CD14-positive monocyte (primary cell): ENCODE measurements around the gene BAHCC1. TPM values are rescaled to one million over a fixed set of nuclear protein-coding genes. Genes with fewer than 3 reads are reported as not detected.

Source experiments
- DNase-seq, 3 donors: peaks; one replicate each; pipeline ENCODE4 v3.0.0-alpha.2; 2011 to 2022
- H2AFZ ChIP-seq: 2 replicates; pipeline ENCODE4 v1.6.0; 2012; ENCODE audit warnings: mild to moderate bottlenecking, low read depth, low read length, inconsistent platforms; ENCODE audit not compliant: insufficient read depth, poor library complexity, severe bottlenecking
- H3K27ac ChIP-seq, 2 donors: 1 replicate in 1 of 2; 2 replicates in 1 of 2; pipeline ENCODE4 v1.5.1; 2012 to 2013; ENCODE audit warnings: low read length in 2 of 2, control low read depth in 1 of 2, inconsistent platforms in 1 of 2, low read depth in 1 of 2, mild to moderate bottlenecking in 1 of 2
- H3K27me3 ChIP-seq, 2 donors: one replicate each; pipeline versions ENCODE4 v1.6.0 to v1.6.1; 2011 to 2013; ENCODE audit warnings: low read length in 2 of 2; ENCODE audit not compliant: control insufficient read depth in 2 of 2, insufficient read depth in 2 of 2
- H3K36me3 ChIP-seq, 2 donors: replicated peaks in 1 of 2; 1 replicate in 1 of 2; 2 replicates in 1 of 2; pipeline versions ENCODE4 v1.5.1 to v1.6.1; 2012 to 2013; ENCODE audit warnings: low read length in 2 of 2, control low read depth in 1 of 2, inconsistent platforms in 1 of 2, mild to moderate bottlenecking in 1 of 2; ENCODE audit not compliant: insufficient read depth in 2 of 2, control insufficient read depth in 1 of 2
- H3K4me1 ChIP-seq, 2 donors: 1 replicate in 1 of 2; 2 replicates in 1 of 2; pipeline versions ENCODE4 v1.5.1 to v1.6.1; 2012 to 2013; ENCODE audit warnings: low read length in 2 of 2, control low read depth in 1 of 2, inconsistent platforms in 1 of 2, mild to moderate bottlenecking in 1 of 2, moderate library complexity in 1 of 2; ENCODE audit not compliant: insufficient read depth in 2 of 2, control insufficient read depth in 1 of 2
- H3K4me2 ChIP-seq: replicated peaks from 2 replicates; pipeline ENCODE3; 2012; ENCODE audit warnings: low read length, moderate library complexity, mild to moderate bottlenecking; ENCODE audit not compliant: poor library complexity, severe bottlenecking; ENCODE audit errors: extremely low read depth
- H3K4me3 ChIP-seq, 3 experiments: fragments of 200-600 bp in 1 of 3; sonication (generic) in 1 of 3; replicated peaks in 1 of 3; 1 replicate in 2 of 3; 2 replicates in 1 of 3; pipeline ENCODE4 v1.5.1; 2011 to 2013; ENCODE audit warnings: low read length in 3 of 3, mild to moderate bottlenecking in 3 of 3, control low read depth in 2 of 3, low read depth in 2 of 3, inconsistent platforms in 1 of 3, moderate library complexity in 1 of 3
- H3K79me2 ChIP-seq: 2 replicates; pipeline ENCODE4 v1.6.0; 2012; ENCODE audit warnings: mild to moderate bottlenecking, control low read depth, inconsistent platforms, low read length, moderate library complexity; ENCODE audit not compliant: insufficient read depth
- H3K9ac ChIP-seq: 2 replicates; pipeline ENCODE4 v1.6.0; 2017; ENCODE audit warnings: low read length, mild to moderate bottlenecking; ENCODE audit not compliant: insufficient read depth, poor library complexity, severe bottlenecking
- H3K9me3 ChIP-seq, 2 donors: replicated peaks in 1 of 2; 1 replicate in 1 of 2; 2 replicates in 1 of 2; pipeline versions ENCODE4 v1.5.1 to v1.6.1; 2012 to 2013; ENCODE audit warnings: low read length in 2 of 2, control low read depth in 1 of 2; ENCODE audit not compliant: control insufficient read depth in 1 of 2, insufficient read depth in 1 of 2
- H4K20me1 ChIP-seq: 2 replicates; pipeline ENCODE4 v1.6.0; 2012; ENCODE audit warnings: mild to moderate bottlenecking, low read length, control low read depth, moderate library complexity; ENCODE audit not compliant: insufficient read depth
- H3K27ac Mint-ChIP-seq, 7 donors: one replicate each; pipeline ENCODE4 v1.8.0; 2020; ENCODE audit warnings: mild to moderate bottlenecking in 7 of 7, mixed read lengths in 7 of 7, moderate library complexity in 6 of 7, inconsistent platforms in 2 of 7
- H3K27me3 Mint-ChIP-seq, 3 donors: one replicate each; pipeline ENCODE4 v1.8.0; 2021 to 2022; ENCODE audit warnings: low read depth in 3 of 3, mild to moderate bottlenecking in 3 of 3, mixed read lengths in 3 of 3, moderate library complexity in 3 of 3, inconsistent platforms in 1 of 3
- H3K36me3 Mint-ChIP-seq, 2 donors: one replicate each; pipeline ENCODE4 v1.8.0; 2020; ENCODE audit warnings: mixed read lengths in 2 of 2, inconsistent platforms in 1 of 2, mild to moderate bottlenecking in 1 of 2
- H3K4me1 Mint-ChIP-seq: one replicate; pipeline ENCODE4 v1.8.0; 2020; ENCODE audit warnings: mild to moderate bottlenecking, mixed read lengths
- H3K4me3 Mint-ChIP-seq, 2 donors: one replicate each; pipeline ENCODE4 v1.8.0; 2020; ENCODE audit warnings: mild to moderate bottlenecking in 2 of 2, mixed read lengths in 2 of 2, moderate library complexity in 1 of 2
- H3K9me3 Mint-ChIP-seq, 7 donors: one replicate each; pipeline ENCODE4 v1.8.0; 2020 to 2022; ENCODE audit warnings: mixed read lengths in 7 of 7, mild to moderate bottlenecking in 6 of 7, moderate library complexity in 6 of 7, inconsistent platforms in 2 of 7
- CTCF ChIP-seq: fragments of 200-600 bp; IDR thresholded peaks from one replicate; pipeline ENCODE4 v1.8.0; 2022; ENCODE audit warnings: antibody characterized with exemption, mild to moderate bottlenecking
- WGBS: methylation state at CpG from one replicate; pipeline ENCODE4 v1.1.5; 2013; ENCODE audit warnings: missing lambda C conversion rate; ENCODE audit not compliant: insufficient coverage; 5-methylcytosine and 5-hydroxymethylcytosine counted together
- intact Hi-C, 2 donors: fragments of 100-400 bp; cut with micrococcal nuclease; formaldehyde crosslinking; loops; one replicate each; pipeline versions ENCODE4 v1.15.0 to v1.15.1; 2023
- polyA plus RNA-seq, 3 donors: library from polyadenylated mRNA; depleted of rRNA in 1 of 3; unstranded in 2 of 3; stranded (reverse) in 1 of 3; fragments of 300-500 nt in 2 of 3; fragments of >200 nt in 1 of 3; fragmentation: Illumina TruSeq in 2 of 3; gene quantifications; 1 replicate in 2 of 3; 2 replicates in 1 of 3; pipeline ENCODE4 v1.2.3, GENCODE V29; 2012 to 2021

BAHCC1 gene
- polyA plus RNA-seq, 3 donors = 0.11 to 8.8 (median 0.27) TPM

GRCh38 chr17:81452551-81452950, 57.3 kb downstream of the BAHCC1 start:
- H3K4me3 ChIP-seq = no peak overlapping the region
- Mint-ChIP-seq H3K4me3 (no peak overlapping the region), H3K9me3 (peaks cover 0 to 2% (median 0%) of the 10 kb centered on the region in 7 donors), H3K4me1 (peaks cover 37% of the 10 kb centered on the region), H3K36me3 (peaks cover 5 to 7% of the 10 kb centered on the region in 2 donors), H3K27me3 (no peaks in the 10 kb centered on the region), H3K27ac (no peak overlapping the region)
- H3K27me3 ChIP-seq = no peaks in the 10 kb centered on the region
- no peak overlapping the region for H3K9ac ChIP-seq
- no peak for TF ChIP-seq CTCF
- intact Hi-C loops = no loop called here
- H3K36me3 ChIP-seq = peaks cover 0 to under 1% of the 10 kb centered on the region in 2 donors
- H3K9me3 ChIP-seq = no peaks in the 10 kb centered on the region
- no peak overlapping the region for H3K4me2 ChIP-seq
- H3K79me2 ChIP-seq = no peaks in the 10 kb centered on the region
- no peak for DNase-seq
- 82% methylated on average over 21 of the region's 23 CpGs for WGBS
- H4K20me1 ChIP-seq = no peaks in the 10 kb centered on the region
- no peak overlapping the region for H3K27ac ChIP-seq
- no peak overlapping the region for H2AFZ ChIP-seq
- H3K4me1 ChIP-seq = peaks cover 32 to 36% of the 10 kb centered on the region in 2 donors

GRCh38 chr17:81453076-81453475, 57.8 kb downstream of the BAHCC1 start:
- no peaks in the 10 kb centered on the region for H3K27me3 ChIP-seq
- H3K36me3 Mint-ChIP-seq = peaks cover 3 to 5% of the 10 kb centered on the region in 2 donors

More at GRCh38 chr17:81453076-81453475, 57.8 kb downstream of the BAHCC1 start:
- no peak for DNase-seq
- H3K27me3 Mint-ChIP-seq = no peaks in the 10 kb centered on the region
- peak overlapping the region; percentile 32 for H3K9ac ChIP-seq
- no peaks in the 10 kb centered on the region for H3K79me2 ChIP-seq
- no peaks in the 10 kb centered on the region for H3K9me3 ChIP-seq
- WGBS = 64% methylated on average over 23 of the region's 30 CpGs
- intact Hi-C loops = no loop called here
- H2AFZ ChIP-seq = no peak overlapping the region
- H4K20me1 ChIP-seq = no peaks in the 10 kb centered on the region
- H3K27ac Mint-ChIP-seq = no peak overlapping the region
- H3K4me3 ChIP-seq = no peak overlapping the region
- no peaks in the 10 kb centered on the region for H3K9me3 Mint-ChIP-seq
- peaks cover 32 to 36% of the 10 kb centered on the region in 2 donors for H3K4me1 ChIP-seq
- peaks cover 37% of the 10 kb centered on the region for H3K4me1 Mint-ChIP-seq
- no peak overlapping the region for H3K4me2 ChIP-seq
- H3K27ac ChIP-seq = no peak overlapping the region
- H3K4me3 Mint-ChIP-seq = no peak overlapping the region
- H3K36me3 ChIP-seq = no peaks in the 10 kb centered on the region
- TF ChIP-seq CTCF = no peak
